Measurements from ENCODE around the gene RBAK. TPM values are rescaled to one million over a fixed set of nuclear protein-coding genes. Genes with fewer than 3 reads are reported as not detected.

The RBAK gene
- total RNA-seq, 1 experiment from 2014 or later = 16.2 TPM

DNA sequence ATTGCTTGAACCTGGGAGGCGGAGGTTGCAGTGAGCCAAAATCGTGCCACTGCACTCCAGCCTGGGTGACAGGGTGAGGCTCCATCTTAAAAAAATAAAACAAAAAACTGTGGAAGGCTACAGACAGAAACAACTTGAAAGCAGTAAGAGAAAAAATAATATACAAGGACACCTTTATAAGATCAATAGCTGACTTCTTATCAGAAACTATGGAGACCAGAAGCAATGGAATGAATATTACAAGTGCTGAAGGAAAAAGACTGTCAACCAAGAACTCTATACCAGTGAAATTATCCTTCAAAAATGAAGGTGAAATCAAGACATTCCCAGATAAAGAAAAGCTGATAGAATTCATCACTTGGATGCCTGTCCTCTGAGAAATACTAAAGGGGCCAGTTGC is 49.0 kb downstream of the RBAK start:
- Histone ChIP-seq H3K79me2 (ENCODE audit: insufficient read depth, low read length) (no peaks in the 10 kb centered on the region), H4K20me1 (ENCODE audit: insufficient read depth) (no peaks in the 10 kb centered on the region), H3K9me2 (ENCODE audit: insufficient read depth) (no peaks in the 10 kb centered on the region), H3K36me3 (ENCODE audit: control insufficient read depth in 1 of 2, insufficient read depth in 2 of 2, low read length in 2 of 2) (no peaks in the 10 kb centered on the region), H3K27ac (ENCODE audit: low read depth, low read length) (no peak overlapping the region), H3K4me2 (ENCODE audit: low read length) (no peak overlapping the region), H3K4me3 (replicated peaks in 1 of 2; ENCODE audit: low read depth in 1 of 2, low read length in 2 of 2) (no peak overlapping the region), H3K9ac (ENCODE audit: low read length) (no peak overlapping the region), H3K27me3 (ENCODE audit: insufficient read depth, low read length) (no peaks in the 10 kb centered on the region), H3K9me3 (ENCODE audit: control insufficient read depth in 1 of 2, insufficient read depth in 1 of 2, low read depth in 1 of 2, low read length in 2 of 2) (peaks cover 3 to 26% of the 10 kb centered on the region in 2 experiments; a peak in 2 of 4 replicates), H2AFZ (ENCODE audit: low read depth, low read length, poor library complexity, severe bottlenecking) (no peak overlapping the region), H3K4me1 (ENCODE audit: control insufficient read depth in 1 of 2, insufficient read depth in 2 of 2, low read length in 2 of 2) (no peaks in the 10 kb centered on the region)
- BruUV-seq (replicated peaks) = no TSS peak
- ATAC-seq (no peak), DNase-seq (ENCODE audit: low read depth, low spot score) (peak; percentile 2)
- RAD21 ChIA-PET (ENCODE audit: low non-redundant PET in 1 of 2, low total read pairs in 2 of 2, uncharacterized antibody in 2 of 2, unreplicated experiment in 2 of 2) = no interaction called here
- intact Hi-C loops (cut with micrococcal nuclease) = no loop called here
- TF ChIP-seq CBX3 (IDR thresholded peaks at IDR 0.05; ENCODE audit: low read depth) (peak; percentile 92), EZH2phosphoT487 (IDR thresholded peaks at IDR 0.05; ENCODE audit: borderline replicate concordance) (no peak), EZH2 (IDR thresholded peaks at IDR 0.05) (no peak), SP1 (IDR thresholded peaks at IDR 0.05; ENCODE audit: low read depth) (no peak), YY1 (IDR thresholded peaks at IDR 0.05; ENCODE audit: extremely low read depth, insufficient replicate concordance, low read depth, low read length) (no peak), POLR2AphosphoS5 (IDR thresholded peaks at IDR 0.05; ENCODE audit: low read depth, low read length) (no peak)
- TF ChIP-seq, protein P1, sequence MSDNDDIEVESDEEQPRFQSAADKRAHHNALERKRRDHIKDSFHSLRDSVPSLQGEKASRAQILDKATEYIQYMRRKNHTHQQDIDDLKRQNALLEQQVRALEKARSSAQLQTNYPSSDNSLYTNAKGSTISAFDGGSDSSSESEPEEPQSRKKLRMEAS (IDR thresholded peaks at IDR 0.05) = no peak
- CTCF ChIA-PET = no interaction called here
- POLR2A ChIA-PET = no interaction called here

DNA sequence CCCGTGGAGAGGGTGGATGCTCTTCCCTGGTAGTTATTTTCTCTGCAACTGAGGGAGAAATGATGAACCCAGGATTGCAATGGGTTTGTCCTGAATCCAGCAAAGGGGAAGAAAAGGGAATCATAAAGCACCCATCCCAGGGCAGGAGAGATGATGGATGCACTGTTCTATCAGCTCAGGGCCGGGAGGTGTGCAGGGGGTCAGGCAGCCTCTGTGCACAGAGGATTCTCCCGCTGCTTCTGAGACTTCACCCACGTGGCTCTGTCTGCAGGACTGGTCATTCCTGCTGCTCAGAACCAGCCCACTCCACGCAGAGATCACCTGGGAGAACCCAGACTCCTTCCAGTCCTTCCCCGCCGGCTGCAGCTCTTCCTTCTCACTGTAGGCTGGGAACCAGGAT is 70.7 kb downstream of the RBAK start:
- no peaks in the 10 kb centered on the region for H3K27me3 ChIP-seq (ENCODE audit: insufficient read depth, low read length)
- POLR2A ChIA-PET = no interaction called here
- H3K9me3 ChIP-seq (ENCODE audit: control insufficient read depth in 1 of 2, insufficient read depth in 1 of 2, low read depth in 1 of 2, low read length in 2 of 2) = no peaks in the 10 kb centered on the region
- no TSS peak for BruUV-seq (replicated peaks)
- H3K4me2 ChIP-seq (ENCODE audit: low read length) = no peak overlapping the region
- no peaks in the 10 kb centered on the region for H3K36me3 ChIP-seq (ENCODE audit: control insufficient read depth in 1 of 2, insufficient read depth in 2 of 2, low read length in 2 of 2)
- intact Hi-C loops (cut with micrococcal nuclease) = no loop called here
- TF ChIP-seq FOSL1 (IDR thresholded peaks at IDR 0.05; ENCODE audit: low read depth) (no peak), SRF (IDR thresholded peaks at IDR 0.05; ENCODE audit: low read depth) (no peak), ELF1 (IDR thresholded peaks at IDR 0.05; ENCODE audit: borderline replicate concordance, low read depth) (no peak), YY1 (IDR thresholded peaks at IDR 0.05; ENCODE audit: extremely low read depth, insufficient replicate concordance, low read depth, low read length) (no peak), SIN3A (IDR thresholded peaks at IDR 0.05; ENCODE audit: low read depth) (no peak), ZFX (IDR thresholded peaks at IDR 0.05) (no peak), JUND (IDR thresholded peaks at IDR 0.05) (no peak), CEBPB (IDR thresholded peaks at IDR 0.05; ENCODE audit: low read depth) (no peak), POLR2AphosphoS5 (IDR thresholded peaks at IDR 0.05; ENCODE audit: low read depth, low read length) (no peak), RAD21 (IDR thresholded peaks at IDR 0.05; ENCODE audit: low read depth) (no peak), SP1 (IDR thresholded peaks at IDR 0.05; ENCODE audit: low read depth) (no peak)
- TF ChIP-seq, protein P2, sequence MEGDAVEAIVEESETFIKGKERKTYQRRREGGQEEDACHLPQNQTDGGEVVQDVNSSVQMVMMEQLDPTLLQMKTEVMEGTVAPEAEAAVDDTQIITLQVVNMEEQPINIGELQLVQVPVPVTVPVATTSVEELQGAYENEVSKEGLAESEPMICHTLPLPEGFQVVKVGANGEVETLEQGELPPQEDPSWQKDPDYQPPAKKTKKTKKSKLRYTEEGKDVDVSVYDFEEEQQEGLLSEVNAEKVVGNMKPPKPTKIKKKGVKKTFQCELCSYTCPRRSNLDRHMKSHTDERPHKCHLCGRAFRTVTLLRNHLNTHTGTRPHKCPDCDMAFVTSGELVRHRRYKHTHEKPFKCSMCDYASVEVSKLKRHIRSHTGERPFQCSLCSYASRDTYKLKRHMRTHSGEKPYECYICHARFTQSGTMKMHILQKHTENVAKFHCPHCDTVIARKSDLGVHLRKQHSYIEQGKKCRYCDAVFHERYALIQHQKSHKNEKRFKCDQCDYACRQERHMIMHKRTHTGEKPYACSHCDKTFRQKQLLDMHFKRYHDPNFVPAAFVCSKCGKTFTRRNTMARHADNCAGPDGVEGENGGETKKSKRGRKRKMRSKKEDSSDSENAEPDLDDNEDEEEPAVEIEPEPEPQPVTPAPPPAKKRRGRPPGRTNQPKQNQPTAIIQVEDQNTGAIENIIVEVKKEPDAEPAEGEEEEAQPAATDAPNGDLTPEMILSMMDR (IDR thresholded peaks at IDR 0.05 in 2 of 3, conservative IDR thresholded peaks at IDR 0.05 in 1 of 3; ENCODE audit: borderline replicate concordance in 1 of 3, insufficient read depth in 1 of 3, low read depth in 2 of 3, low read length in 2 of 3) = no peak
- TF ChIP-seq, protein P3, sequence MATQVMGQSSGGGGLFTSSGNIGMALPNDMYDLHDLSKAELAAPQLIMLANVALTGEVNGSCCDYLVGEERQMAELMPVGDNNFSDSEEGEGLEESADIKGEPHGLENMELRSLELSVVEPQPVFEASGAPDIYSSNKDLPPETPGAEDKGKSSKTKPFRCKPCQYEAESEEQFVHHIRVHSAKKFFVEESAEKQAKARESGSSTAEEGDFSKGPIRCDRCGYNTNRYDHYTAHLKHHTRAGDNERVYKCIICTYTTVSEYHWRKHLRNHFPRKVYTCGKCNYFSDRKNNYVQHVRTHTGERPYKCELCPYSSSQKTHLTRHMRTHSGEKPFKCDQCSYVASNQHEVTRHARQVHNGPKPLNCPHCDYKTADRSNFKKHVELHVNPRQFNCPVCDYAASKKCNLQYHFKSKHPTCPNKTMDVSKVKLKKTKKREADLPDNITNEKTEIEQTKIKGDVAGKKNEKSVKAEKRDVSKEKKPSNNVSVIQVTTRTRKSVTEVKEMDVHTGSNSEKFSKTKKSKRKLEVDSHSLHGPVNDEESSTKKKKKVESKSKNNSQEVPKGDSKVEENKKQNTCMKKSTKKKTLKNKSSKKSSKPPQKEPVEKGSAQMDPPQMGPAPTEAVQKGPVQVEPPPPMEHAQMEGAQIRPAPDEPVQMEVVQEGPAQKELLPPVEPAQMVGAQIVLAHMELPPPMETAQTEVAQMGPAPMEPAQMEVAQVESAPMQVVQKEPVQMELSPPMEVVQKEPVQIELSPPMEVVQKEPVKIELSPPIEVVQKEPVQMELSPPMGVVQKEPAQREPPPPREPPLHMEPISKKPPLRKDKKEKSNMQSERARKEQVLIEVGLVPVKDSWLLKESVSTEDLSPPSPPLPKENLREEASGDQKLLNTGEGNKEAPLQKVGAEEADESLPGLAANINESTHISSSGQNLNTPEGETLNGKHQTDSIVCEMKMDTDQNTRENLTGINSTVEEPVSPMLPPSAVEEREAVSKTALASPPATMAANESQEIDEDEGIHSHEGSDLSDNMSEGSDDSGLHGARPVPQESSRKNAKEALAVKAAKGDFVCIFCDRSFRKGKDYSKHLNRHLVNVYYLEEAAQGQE (IDR thresholded peaks at IDR 0.05; ENCODE audit: low read depth) = no peak
- H3K4me1 ChIP-seq (ENCODE audit: control insufficient read depth in 1 of 2, insufficient read depth in 2 of 2, low read length in 2 of 2) = no peaks in the 10 kb centered on the region
- H3K9ac ChIP-seq (ENCODE audit: low read length) = no peak overlapping the region
- no peak overlapping the region for H3K27ac ChIP-seq (ENCODE audit: low read depth, low read length)
- no peak overlapping the region for H2AFZ ChIP-seq (ENCODE audit: low read depth, low read length, poor library complexity, severe bottlenecking)
- no peaks in the 10 kb centered on the region for H3K79me2 ChIP-seq (ENCODE audit: insufficient read depth, low read length)
- no peaks in the 10 kb centered on the region for H4K20me1 ChIP-seq (ENCODE audit: insufficient read depth)
- RAD21 ChIA-PET (ENCODE audit: low non-redundant PET in 1 of 2, low total read pairs in 2 of 2, uncharacterized antibody in 2 of 2, unreplicated experiment in 2 of 2) = no interaction called here
- H3K9me2 ChIP-seq (ENCODE audit: insufficient read depth) = no peaks in the 10 kb centered on the region
- no peak overlapping the region for H3K4me3 ChIP-seq (replicated peaks in 1 of 2; ENCODE audit: low read depth in 1 of 2, low read length in 2 of 2)
- no peak; the same call in 1 of the 2 replicates for ATAC-seq
- no peak for DNase-seq (ENCODE audit: low read depth, low spot score)
- CTCF ChIA-PET = no interaction called here
